GM12873 (cell line): ENCODE results near the gene ERBB4.

Source experiments
- CTCF ChIP-seq: IDR thresholded peaks from 2 replicates; pipeline ENCODE4 v1.5.1; 2012; ENCODE audit warnings: low read depth, mild to moderate bottlenecking, moderate library complexity, low read length, control low read depth; ENCODE audit not compliant: insufficient read depth; ENCODE audit errors: missing control alignments

ERBB4 gene

DNA sequence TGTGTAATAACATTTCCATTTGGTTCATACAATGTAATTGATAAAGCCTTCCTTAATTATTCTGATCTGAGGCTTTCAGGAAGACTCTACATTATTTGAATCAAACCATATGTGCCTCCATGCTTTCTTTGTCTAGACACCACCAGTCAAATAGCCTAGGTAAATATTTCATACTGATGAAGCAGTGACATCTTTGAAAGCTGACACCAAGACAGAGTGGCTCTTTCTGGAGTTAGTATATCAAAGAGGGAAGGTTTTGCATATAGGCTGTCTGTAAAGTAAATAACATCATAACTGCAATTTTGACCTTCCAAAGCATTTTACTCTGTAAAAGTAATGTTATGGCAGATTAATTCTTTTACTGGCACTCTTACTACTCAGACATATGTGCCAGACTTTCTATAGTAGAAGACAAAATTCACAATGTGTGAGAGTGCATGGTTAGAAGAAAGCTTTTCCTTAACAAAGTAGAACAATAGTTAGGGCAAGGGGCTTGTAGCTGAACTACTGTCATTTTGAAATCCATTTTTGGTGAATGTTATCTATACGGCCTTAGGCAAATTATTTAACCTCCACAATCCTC is 177.3 kb downstream of the ERBB4 start:
- TF ChIP-seq CTCF: no peak

DNA sequence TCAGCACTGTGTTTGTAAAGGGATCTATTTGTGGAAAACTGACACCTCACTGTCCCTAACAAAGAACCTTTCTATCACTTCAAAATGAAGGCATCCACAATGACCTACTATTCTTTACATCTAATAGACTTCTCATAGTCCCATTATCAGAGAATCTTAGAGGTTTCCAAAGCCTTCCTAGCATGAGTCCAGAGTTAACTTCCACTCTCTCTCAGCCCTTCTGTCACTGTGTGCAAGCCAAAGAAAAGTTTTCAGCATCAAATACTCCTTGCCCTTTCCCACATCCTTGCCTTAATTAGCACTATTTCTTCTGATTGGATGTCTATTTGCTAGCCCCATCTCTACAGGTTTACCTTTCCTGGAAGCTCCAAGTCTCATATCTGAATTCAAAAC is 178.5 kb downstream of the ERBB4 start:
- no peak for TF ChIP-seq CTCF

DNA sequence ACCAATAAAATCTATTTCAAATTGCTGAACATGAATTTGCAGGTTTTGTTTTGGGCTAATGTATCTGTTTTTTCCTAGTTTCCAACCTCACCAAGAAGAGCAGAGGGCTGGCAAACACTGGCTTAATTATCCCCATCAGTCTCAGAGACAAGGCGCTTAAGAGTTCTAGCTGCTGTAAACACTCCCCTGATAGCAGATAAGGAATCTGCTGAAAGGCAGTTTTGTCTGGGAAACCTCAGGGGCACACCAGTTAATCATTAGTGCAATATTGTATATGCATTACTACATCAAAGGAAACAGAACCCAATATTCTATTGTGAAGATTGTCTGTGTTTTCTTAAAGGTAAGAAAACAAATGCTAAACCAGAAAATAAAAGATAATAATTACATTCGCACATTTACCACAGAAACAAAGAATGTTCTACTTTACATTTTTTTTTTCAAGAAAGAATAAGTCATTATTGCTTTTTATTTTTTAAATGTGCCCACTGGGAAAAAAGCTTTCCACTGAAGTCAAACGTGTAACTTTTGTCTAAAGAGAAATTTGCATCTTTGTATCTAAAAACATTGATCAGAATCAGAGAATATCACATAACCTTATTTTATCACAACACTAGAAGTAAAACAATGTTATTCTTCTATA is 179.1 kb downstream of the ERBB4 start:
- no peak for TF ChIP-seq CTCF

- no peak for TF ChIP-seq CTCF
Measured at GRCh38 chr2:212357606-212358005, 181.0 kb downstream of the ERBB4 start.

DNA sequence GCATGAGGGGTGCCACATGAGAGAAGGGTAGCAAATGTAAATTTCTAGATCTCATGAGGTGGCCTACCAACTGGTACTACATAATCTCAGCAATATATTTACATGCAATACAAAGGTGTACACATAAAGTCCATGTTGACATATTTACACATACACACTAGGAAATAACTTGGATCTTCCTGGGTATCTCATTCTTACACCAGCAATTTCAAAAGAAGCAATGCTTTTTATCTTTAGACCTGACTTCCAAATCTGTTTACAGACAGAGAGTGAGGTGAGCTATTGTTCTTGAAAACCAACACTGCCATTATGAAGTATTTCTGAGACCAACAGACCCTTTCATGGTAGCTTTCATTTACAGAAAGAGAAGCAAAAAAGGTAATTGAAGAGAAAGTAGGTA is 184.2 kb downstream of the ERBB4 start:
- no peak for TF ChIP-seq CTCF

DNA sequence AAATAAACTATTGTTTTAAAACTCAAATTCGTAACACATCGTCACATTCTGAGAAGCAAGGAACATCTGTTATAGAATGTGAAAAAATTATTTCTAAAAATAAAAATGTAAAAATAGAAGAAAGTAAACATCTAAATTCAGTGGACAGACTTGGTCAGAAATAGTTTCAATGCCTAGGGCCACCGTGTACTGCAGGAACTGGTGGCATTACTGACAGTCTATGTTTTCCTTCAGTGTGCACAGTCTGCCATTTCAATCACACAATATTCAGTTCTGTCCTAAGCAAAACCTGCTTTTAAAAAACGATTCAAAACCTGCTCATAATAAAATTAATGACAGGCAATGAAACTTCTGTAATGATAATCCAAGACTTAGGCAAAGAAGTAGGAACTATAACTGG is 190.1 kb downstream of the ERBB4 start:
- TF ChIP-seq CTCF: no peak

DNA sequence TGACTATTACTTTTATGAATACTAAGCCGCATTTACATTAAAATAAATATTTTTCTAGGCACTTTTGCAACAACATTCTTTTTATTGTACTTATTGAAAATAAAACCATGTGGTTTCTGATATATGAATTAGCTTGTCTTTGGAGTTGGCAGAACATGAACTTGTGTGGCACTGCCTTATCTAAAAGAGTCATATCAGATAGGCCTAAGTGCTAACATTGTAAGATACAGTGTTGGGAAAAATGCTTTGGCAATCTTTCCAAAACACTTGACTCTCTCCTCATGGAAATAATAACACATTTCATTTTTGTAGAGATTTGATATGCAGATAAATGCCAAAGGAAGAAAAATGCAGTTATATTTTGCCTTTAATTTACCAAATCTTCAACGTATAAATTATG is 191.7 kb downstream of the ERBB4 start:
- TF ChIP-seq CTCF: no peak

DNA sequence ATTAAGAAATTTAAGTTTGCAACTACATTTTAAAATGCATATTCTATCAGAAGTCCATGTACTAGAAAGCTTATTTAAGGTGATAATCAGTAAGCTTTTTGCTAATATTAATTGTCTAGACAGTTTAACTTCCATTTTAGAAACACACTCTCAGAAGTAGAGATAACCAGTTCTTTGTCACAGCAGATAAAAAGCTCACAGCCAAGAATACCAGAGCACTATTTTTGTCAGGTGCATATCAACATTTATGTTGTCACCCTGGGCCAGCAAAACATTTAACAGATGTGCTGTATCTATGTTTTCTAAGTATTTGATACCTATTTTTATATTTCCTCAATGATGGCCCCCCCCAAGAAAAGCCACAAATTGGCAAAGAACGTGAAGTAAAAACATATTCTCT is 192.6 kb downstream of the ERBB4 start:
- no peak for TF ChIP-seq CTCF
